ENCODE results near the gene DZIP1L.

GRCh38 chr3:138016065-138016464 is 99.3 kb downstream of the DZIP1L start:
- TF ChIP-seq CTCF (IDR thresholded peaks at IDR 0.05) (no peak), POLR2A (IDR thresholded peaks at IDR 0.05) (no peak)

Measured in Peyer's patch (tissue), 4 donors.